HG02970 (cell line): ENCODE measurements around the gene KCNMB3.
A peak's percentile ranks its signal among the peaks of the same experiment; 100 is the strongest.
"Not testable (repeated sequence)": the region's sequence is repeated elsewhere in the genome, so short reads cannot be mapped to it uniquely, and the experiment has no call there.

Experiments used
- ATAC-seq: cut with Tn5 transposase; IDR thresholded peaks from one replicate; pipeline ENCODE4 v1.9.1; 2021; ENCODE audit warnings: mild to moderate bottlenecking, moderate library complexity, moderate number of reproducible peaks; ENCODE audit not compliant: unreplicated experiment, low FRiP score

Gene KCNMB3

DNA sequence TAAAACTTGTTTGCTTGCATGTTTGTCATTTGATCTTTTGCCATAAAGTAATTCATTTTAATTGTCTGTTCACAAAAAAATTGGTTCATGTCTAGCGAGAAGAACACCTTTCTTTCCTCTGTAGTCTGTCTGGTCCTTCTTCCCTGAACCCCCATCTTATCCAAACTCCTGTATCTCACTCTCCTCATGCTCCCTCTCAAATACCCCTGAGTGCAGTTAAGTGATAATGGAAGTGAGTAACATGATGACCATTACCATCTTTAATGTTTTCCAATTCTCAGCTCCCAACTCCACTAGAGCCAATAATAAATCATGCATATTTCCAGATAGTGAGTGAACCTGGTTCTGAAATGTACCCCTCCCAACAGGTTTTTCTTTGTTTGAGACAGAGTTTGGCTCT, 14.2 kb upstream of the KCNMB3 start:
- ATAC-seq: no peak

DNA sequence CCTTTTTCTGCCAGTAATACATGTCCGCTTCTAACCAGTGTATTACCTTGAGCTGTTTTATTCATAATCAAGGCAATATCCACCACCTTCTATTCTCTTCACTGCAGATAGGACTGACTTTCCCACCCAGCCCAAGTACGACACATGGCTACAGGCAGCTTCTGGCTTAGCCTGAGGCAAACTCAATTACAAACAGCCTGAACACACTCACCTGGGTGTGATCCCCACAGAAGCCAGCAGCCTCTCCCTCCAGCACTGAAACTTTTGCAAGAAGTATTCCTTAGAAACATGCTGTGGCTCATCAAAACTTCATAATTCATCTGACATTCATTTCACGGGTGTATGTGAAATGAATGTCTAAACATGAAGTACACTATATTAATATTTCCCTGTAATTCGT, 13.5 kb upstream of the KCNMB3 start:
- ATAC-seq: no peak

DNA sequence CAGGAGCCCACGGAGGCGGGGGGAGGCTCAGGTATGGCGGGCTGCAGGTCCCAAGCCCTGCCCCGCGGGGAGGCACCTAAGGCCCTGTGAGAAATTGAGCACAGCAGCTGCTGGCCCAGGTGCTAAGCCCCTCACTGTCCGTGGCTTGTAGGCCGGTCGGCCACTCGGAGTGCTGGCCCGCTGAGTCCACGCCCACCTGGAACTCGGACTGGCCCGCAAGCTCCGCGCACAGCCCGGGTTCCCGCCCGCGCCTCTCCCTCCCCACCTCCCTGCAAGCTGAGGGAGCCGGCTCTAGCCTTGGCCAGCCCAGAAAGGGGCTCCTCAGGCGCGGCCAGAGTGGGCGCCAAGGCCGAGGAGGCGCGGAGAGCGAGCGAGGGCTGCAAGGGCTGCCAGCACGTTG, 12.2 kb upstream of the KCNMB3 start:
- ATAC-seq: no peak

GRCh38 chr3:179260949-179261765, 10.2 kb upstream of the KCNMB3 start:
- peak; percentile 86 for ATAC-seq

DNA sequence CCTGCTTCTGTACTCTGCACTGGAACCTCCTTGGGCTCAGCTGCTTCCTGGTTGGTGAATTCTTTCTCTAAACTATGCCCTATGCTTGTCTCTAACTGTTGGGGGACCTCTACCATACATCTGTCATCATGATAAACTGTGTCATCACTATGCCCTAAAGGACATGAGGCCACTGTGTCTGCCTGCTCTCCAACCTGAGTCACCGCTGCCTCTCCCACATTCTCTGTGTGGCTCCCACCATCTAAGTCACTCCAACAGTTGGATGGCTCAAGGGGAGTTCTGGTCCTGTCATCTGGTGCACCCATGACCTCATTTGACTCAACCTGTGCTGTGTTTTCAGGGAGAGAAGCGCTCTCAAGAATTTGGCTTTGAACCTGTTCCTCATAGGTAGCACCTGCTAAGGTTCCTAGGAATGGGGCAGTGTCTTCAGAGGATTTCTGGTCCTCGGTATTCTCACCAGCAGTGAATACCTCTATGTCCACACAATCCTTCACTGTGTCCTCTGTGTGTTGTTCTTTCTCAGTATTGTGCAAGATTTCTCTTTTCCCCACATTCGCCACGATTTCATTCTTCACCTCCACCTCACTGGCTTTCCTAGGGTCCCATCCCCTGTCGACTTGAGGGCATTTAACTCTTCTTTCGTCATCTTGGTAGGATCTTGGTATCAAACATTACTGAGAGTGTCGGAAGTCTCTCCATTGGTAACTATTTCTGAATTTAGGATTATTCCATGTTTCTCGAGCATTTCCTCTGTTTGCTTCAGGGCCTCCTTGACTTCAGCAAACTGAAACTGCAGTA, 9.2 kb upstream of the KCNMB3 start:
- not testable (repeated sequence) for ATAC-seq

DNA sequence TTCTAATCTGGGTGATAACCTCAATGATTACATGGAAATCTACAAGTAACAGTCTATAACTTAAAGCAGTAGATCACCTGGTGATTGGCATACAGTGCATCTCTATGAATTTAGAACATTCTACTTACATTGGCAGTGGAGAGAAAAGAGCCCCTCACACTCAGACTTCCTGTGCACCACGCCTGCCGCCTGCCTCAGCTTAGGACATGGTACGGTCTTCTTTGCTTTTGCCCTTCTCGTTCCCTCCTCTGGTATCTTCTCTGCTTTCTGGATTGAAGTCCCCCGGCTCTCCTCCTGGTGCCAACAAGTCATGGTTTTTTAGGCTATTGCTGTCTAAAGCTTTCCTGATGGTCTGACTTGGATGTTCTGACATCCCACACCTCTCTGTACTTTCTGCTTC, 7.9 kb upstream of the KCNMB3 start:
- no peak for ATAC-seq

DNA sequence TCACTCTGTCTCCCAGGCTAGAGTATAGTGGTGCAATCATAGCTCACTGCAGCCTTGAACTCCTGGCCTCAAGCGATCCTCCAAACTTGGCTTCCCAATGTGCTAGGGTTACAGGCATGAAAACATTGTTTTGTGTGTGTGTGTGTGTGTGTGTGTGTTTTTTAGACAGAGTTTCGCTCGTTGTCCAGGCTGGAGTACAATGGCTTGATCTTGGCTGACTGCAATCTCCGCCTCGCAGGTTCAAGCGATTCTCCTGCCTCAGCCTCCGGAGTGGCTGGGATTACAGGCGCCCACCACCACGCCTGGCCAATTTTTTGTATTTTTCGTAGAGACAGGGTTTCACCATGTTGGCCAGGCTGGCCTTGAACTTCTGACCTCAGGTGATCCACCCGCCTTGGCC, 6.8 kb upstream of the KCNMB3 start:
- not testable (repeated sequence) for ATAC-seq

DNA sequence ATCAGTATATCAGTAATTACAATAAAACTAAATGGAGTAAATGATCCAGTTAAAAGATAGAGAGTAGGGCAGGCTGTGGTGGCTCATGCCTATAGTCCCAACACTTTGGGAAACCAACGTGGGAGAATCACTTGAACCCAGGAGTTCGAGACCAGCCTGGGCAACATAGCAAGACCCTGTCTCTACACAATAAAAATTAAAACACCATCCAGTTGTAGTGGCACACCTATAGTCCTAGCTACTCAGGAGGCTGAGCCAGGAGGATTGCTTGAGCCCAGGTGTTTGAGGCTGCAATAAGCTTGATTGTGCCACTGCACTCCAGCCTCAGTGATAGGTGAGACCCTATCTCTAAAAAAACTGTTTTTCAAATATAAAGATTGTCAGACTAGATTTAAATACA, 5.9 kb upstream of the KCNMB3 start:
- no peak for ATAC-seq

- ATAC-seq: no peak
Observed at GRCh38 chr3:179247289-179248015, 3.5 kb downstream of the KCNMB3 start.

GRCh38 chr3:179244878-179245277, 6.0 kb downstream of the KCNMB3 start:
- no peak for ATAC-seq

DNA sequence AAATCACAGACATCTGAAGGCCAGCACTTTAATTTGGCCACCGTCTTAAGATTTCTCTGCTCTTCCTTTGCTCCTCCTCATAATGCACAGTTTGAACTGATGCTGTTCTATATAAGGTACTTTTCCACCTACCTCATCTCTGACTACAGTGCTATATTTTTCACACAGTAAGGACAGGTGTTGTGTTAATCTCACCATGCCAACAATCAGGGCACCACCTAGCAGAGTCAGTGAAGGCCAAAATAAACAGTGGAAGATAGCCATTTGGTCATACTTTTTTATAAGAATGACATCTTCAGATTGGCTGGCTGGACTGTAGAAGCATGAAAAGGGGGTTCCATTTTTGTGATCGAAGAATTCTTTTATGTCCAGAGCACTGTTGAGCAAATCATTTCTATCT, 8.1 kb downstream of the KCNMB3 start:
- ATAC-seq: not testable (repeated sequence)

DNA sequence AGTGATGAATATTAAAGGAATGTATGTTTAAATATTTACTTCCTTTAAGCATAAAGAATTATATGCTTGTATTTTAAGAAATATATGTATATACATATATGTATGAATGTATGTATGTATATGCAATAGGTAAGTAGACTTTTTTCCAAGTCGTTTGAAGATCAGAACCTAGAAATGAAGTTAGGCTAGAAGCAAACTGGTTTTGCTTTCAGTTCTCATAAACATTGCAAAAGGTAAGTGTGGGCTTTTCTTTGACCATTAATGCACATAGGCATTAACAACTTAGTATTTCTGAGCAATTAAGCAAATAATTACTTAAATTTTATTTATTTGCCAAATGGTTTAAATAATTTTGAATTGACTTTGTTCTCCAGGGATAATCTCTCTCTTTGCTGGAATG, 10.6 kb downstream of the KCNMB3 start:
- not testable (repeated sequence) for ATAC-seq

DNA sequence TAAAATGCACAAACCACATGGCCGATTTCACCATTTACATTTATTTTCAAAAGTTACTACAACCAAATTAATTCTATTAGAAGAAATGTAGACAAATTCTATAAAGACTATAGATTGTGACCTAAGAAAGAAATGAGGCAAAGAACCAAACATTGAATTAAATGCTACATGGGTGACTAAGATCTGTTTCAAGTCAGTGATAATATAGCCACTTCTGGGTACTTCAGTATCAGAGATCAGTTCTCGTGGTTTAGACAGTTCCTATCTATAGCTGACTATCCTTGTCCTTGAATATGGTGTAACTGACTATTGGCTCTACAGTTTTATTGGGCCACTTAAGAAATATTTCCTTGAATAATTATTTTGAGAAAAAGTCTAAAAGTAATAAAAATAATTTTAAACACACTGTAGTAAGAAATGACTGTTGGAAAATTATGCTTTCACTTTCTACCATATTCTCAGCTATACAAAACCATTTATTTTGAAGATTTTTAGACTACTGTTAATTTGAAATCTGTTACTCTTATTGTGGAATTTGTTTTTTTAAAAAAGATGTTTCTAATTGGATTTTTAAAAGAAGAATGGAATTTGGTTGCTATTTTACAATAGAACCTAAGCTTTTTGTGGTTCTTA, 14.1 kb downstream of the KCNMB3 start:
- ATAC-seq: no peak

DNA sequence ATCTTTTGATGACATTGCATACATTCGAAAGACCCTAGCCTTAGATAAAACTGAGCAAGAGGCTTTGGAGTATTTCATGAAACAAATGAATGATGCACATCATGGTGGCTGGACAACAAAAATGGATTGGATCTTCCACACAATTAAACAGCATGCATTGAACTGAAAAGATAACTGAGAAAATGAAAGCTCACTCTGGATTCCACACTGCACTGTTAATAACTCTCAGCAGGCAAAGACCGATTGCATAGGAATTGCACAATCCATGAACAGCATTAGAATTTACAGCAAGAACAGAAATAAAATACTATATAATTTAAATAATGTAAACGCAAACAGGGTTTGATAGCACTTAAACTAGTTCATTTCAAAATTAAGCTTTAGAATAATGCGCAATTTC, 16.7 kb downstream of the KCNMB3 start:
- ATAC-seq: no peak

DNA sequence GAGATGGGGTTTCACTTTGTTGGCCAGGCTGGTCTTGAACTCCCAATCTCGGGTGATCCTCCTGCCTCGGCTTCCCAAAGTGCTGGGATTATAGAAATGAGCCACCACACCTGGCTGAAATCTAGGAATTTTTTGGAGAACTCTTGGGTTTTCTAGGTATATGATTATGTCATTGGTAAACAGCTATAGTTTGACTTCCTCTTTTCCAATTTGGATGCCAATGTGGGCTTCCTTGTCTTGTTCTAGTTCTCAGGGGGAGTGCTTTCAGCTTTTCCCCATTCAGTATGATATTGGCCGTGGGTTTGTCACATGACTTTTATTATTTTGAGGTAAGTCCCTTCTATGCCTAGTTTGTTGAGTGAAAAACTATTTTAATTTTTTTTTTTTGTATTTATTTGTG, 17.9 kb downstream of the KCNMB3 start:
- no peak for ATAC-seq

GRCh38 chr3:179229177-179229576, 21.7 kb downstream of the KCNMB3 start:
- no peak for ATAC-seq

DNA sequence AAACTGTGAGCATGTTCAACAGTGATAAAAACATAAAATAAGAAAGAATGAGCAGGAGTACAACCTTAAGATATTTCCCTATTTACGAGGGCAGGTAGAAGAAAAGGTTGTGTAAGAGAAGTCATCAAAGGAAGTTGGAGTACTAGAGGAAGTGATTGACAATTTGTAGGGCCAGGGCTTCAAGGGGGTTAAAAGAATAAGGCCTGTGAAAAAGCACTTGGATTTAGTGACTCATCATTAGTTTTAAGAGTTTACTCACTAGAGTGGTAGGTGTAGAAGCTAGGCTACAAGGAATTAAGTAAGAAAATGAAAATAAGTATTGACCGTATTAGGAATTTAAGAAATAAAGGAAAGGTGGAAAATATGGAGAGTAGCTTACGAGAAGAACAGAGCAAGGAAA, 23.6 kb downstream of the KCNMB3 start:
- no peak for ATAC-seq

DNA sequence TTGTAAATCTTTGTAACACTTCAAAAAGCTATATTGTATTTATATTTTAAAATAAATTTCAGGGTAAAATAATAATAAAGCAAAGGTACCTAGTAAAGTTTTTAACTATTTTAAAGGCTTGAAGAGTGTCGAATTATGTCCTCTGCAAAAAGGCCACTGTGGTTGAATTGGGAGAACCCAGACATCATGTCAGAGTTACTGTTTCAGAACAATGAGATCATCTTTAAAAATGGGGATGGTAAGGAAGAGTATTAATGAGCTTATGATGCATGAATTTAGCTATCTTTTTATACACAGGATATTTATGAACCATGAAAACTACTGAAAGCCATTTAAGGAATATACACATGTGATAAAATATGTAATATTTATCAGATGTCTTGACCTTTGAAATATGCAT, 26.3 kb downstream of the KCNMB3 start:
- no peak for ATAC-seq

GRCh38 chr3:179223548-179223947, 27.4 kb downstream of the KCNMB3 start:
- no peak for ATAC-seq

DNA sequence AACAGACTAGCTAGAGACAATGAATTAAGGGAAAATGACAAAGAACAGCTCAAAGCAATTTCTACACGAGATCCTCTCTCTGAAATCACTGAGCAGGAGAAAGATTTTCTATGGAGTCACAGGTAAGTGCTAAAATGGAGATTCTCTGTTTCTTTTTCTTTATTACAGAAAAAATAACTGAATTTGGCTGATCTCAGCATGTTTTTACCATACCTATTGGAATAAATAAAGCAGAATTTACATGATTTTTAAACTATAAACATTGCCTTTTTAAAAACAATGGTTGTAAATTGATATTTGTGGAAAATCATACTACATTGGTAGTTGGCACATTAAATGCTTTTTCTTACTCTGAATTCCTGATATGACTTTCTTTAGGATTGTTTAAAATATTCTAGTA, 32.7 kb downstream of the KCNMB3 start:
- not testable (repeated sequence) for ATAC-seq

- ATAC-seq: not testable (repeated sequence)
Observed at GRCh38 chr3:179215550-179215949, 35.4 kb downstream of the KCNMB3 start.
